ENCODE data around the gene RAB17. TPM values are rescaled to one million over a fixed set of nuclear protein-coding genes. Genes with fewer than 3 reads are reported as not detected.

The RAB17 gene
- total and polyA plus RNA-seq, 2 of the 4 experiments (the other 2 are of a cell fraction): 0.41 TPM; not detected in 1

- H3K9me1 ChIP-seq (ENCODE audit: insufficient read depth, low read length): no peaks in the 10 kb centered on the region
- ATAC-seq (ENCODE audit: low read depth) (no peak), DNase-seq (no peak)
- H3K27me3 ChIP-seq (ENCODE audit: control insufficient read depth, insufficient read depth, low read length): no peaks in the 10 kb centered on the region
- no peak overlapping the region for H3K27ac ChIP-seq (ENCODE audit: insufficient read depth, low read length)
- H4K5ac ChIP-seq (ENCODE audit: low read depth, low read length): no peak overlapping the region
- POLR2A ChIA-PET (ENCODE audit: unreplicated experiment): no interaction called here
- intact Hi-C loops (cut with micrococcal nuclease): no loop called here
- H3K4me3 ChIP-seq (ENCODE audit: insufficient read depth, low read depth, low read length): no peak overlapping the region
- no peak overlapping the region for H3K18ac ChIP-seq (ENCODE audit: low read depth, low read length)
- 67% methylated on average over 1 of the region's 13 CpGs; no CpG with 5 or more reads in 1 of the 2 experiments for WGBS, 2 experiments (ENCODE audit: extremely low coverage in 2 of 2, insufficient read length in 1 of 2)
- H3K23ac ChIP-seq (ENCODE audit: low read depth, low read length): no peak overlapping the region
- H2BK120ac ChIP-seq (ENCODE audit: low read depth, low read length): no peak overlapping the region
- H3K36me3 ChIP-seq (ENCODE audit: control insufficient read depth, insufficient read depth, low read length): 0 out of 2 replicates have a peak, but pooled peaks cover 3% of the 10 kb centered on the region
- H3K9me3 ChIP-seq (ENCODE audit: control insufficient read depth, insufficient read depth, low read length): no peaks in the 10 kb centered on the region
- CTCF ChIA-PET: no interaction called here
- no peak overlapping the region for H3K56ac ChIP-seq (ENCODE audit: extremely low read depth, insufficient read depth, low read length)
- dilution Hi-C loops (cut with HindIII; ENCODE audit: low sequenced_read_pairs, unreplicated experiment): no loop called here
- H2BK5ac ChIP-seq (ENCODE audit: low read depth, low read length, poor library complexity, severe bottlenecking): no peak overlapping the region
- H2BK20ac ChIP-seq (ENCODE audit: low read depth, low read length): no peak overlapping the region
- no peak overlapping the region for H3K4me2 ChIP-seq (ENCODE audit: low read depth, low read length)
- H2AK9ac ChIP-seq (replicated peaks; ENCODE audit: low read depth, low read length, poor library complexity): no peak overlapping the region
- no peaks in the 10 kb centered on the region for H4K20me1 ChIP-seq (ENCODE audit: insufficient read depth, low read length)
- no peak for TF ChIP-seq CTCF (conservative IDR thresholded peaks at IDR 0.05; ENCODE audit: low read depth, low read length)
- no peak for TF ChIP-seq BHLHE40 (IDR thresholded peaks at IDR 0.05; ENCODE audit: low read depth, low read length)
- no peak for TF ChIP-seq MXI1 (IDR thresholded peaks at IDR 0.05; ENCODE audit: borderline replicate concordance, low read depth, low read length)
- no peak for TF ChIP-seq RAD21 (IDR thresholded peaks at IDR 0.05; ENCODE audit: low read length)
- TF ChIP-seq USF2 (IDR thresholded peaks at IDR 0.05; ENCODE audit: low read depth, low read length): no peak
- no peak for TF ChIP-seq CHD1 (IDR thresholded peaks at IDR 0.05; ENCODE audit: low read depth, low read length)
- TF ChIP-seq MAZ (IDR thresholded peaks at IDR 0.05; ENCODE audit: borderline replicate concordance, low read depth, low read length): no peak
- no peak for TF ChIP-seq RFX5 (IDR thresholded peaks at IDR 0.05; ENCODE audit: low read depth, low read length)
- TF ChIP-seq MAFK (IDR thresholded peaks at IDR 0.05; ENCODE audit: low read depth, low read length): no peak
- no peak for TF ChIP-seq POLR2A (IDR thresholded peaks at IDR 0.05; ENCODE audit: low read depth, low read length)
- no peak for TF ChIP-seq CEBPB (IDR thresholded peaks at IDR 0.05; ENCODE audit: low read depth, low read length)
- TF ChIP-seq SMC3 (IDR thresholded peaks at IDR 0.05; ENCODE audit: low read depth, low read length): no peak
- TF ChIP-seq ELK1 (IDR thresholded peaks at IDR 0.05; ENCODE audit: borderline replicate concordance, low read depth, low read length): no peak
- H3K4ac ChIP-seq (ENCODE audit: low read depth, low read length): no peak overlapping the region
- no TSS peak for BruUV-seq (replicated peaks)
- no peak overlapping the region for H2AFZ ChIP-seq (replicated peaks; ENCODE audit: low read length, poor library complexity)
- H4K91ac ChIP-seq (ENCODE audit: insufficient read depth, low read depth, low read length): no peak overlapping the region
- no peaks in the 10 kb centered on the region for H3K79me1 ChIP-seq (ENCODE audit: low read depth in 1 of 2, low read length in 2 of 2)
- no peak overlapping the region for H4K8ac ChIP-seq (ENCODE audit: low read depth in 2 of 2, low read length in 2 of 2)
- H2BK15ac ChIP-seq (ENCODE audit: low read depth, low read length): no peak overlapping the region
- H3K9ac ChIP-seq (ENCODE audit: low read depth, low read length): no peak overlapping the region
- H3K14ac ChIP-seq (replicated peaks; ENCODE audit: low read depth, low read length): no peak overlapping the region
- H3K4me1 ChIP-seq (ENCODE audit: control insufficient read depth, insufficient read depth, low read length): 0 out of 2 replicates have a peak, but pooled peaks cover 2% of the 10 kb centered on the region
- H2AK5ac ChIP-seq (ENCODE audit: low read depth, low read length): no peak overlapping the region
- in situ Hi-C loops (cut with MboI; ENCODE audit: low sequenced_read_pairs): no loop called here
These were observed 43.6 kb downstream of the RAB17 start for GRCh38 chr2:237546876-237547395.

All from IMR-90 (cell line).